ENCODE measurements around the gene MTR.

- no peak for TF ChIP-seq BHLHE40 (IDR thresholded peaks at IDR 0.05; ENCODE audit: borderline replicate concordance)
- TF ChIP-seq NFRKB (IDR thresholded peaks at IDR 0.05) = no peak
- no peak for TF ChIP-seq FOXM1 (IDR thresholded peaks at IDR 0.05; ENCODE audit: borderline replicate concordance)
- no peak for TF ChIP-seq TARDBP (IDR thresholded peaks at IDR 0.05)
- TF ChIP-seq SP1 (IDR thresholded peaks at IDR 0.05) = no peak
- TF ChIP-seq PKNOX1 (IDR thresholded peaks at IDR 0.05) = no peak
- TF ChIP-seq LEF1 (IDR thresholded peaks at IDR 0.05; ENCODE audit: borderline replicate concordance) = no peak
- no peak for TF ChIP-seq ELF4 (IDR thresholded peaks at IDR 0.05)
- TF ChIP-seq FOXA1 (IDR thresholded peaks at IDR 0.05) = no peak
- TF ChIP-seq L3MBTL2 (conservative IDR thresholded peaks at IDR 0.05) = no peak
- TF ChIP-seq FOXK2 (IDR thresholded peaks at IDR 0.05) = no peak
- TF ChIP-seq SUZ12 (IDR thresholded peaks at IDR 0.05) = no peak
These were observed 74.8 kb downstream of the MTR start for GRCh38 chr1:236869911-236870310.
